Common myeloid progenitor, CD34-positive (primary cell): ENCODE measurements around the gene SDCBP2.
A peak's percentile ranks its signal among the peaks of the same experiment; 100 is the strongest.

Experiments
- CTCF ChIA-PET: fragments of 350-600 bp; sonication (Branson Sonifier 250); formaldehyde crosslinking; loops from one replicate; lab custom pipeline; 2021; ENCODE audit warnings: antibody characterized with exemption; lab: Charles Lee
- POLR2A ChIA-PET: fragments of 350-600 bp; sonication (Branson Sonifier 250); formaldehyde crosslinking; loops from one replicate; lab custom pipeline; 2021; ENCODE audit warnings: antibody characterized with exemption; lab: Charles Lee
- DNase-seq, 3 donors: peaks; one replicate each; pipeline versions ENCODE4 v3.0.0 to v3.0.0-alpha.2; 2013
- H3K27ac ChIP-seq, 2 experiments: 1 replicate in 1 of 2; 2 replicates in 1 of 2; pipeline ENCODE4 v1.7.0; 2013; ENCODE audit warnings: inconsistent platforms in 2 of 2, low read length in 2 of 2, mild to moderate bottlenecking in 2 of 2, low read depth in 1 of 2, moderate library complexity in 1 of 2; ENCODE audit not compliant: severe bottlenecking in 2 of 2, insufficient read depth in 1 of 2, poor library complexity in 1 of 2
- H3K27me3 ChIP-seq, 5 experiments: replicated peaks in 2 of 5; 1 replicate in 3 of 5; 2 replicates in 2 of 5; pipeline versions ENCODE4 v1.6.1 to v1.7.0; 2013; ENCODE audit warnings: low read length in 4 of 5, mild to moderate bottlenecking in 2 of 5, moderate library complexity in 2 of 5, inconsistent platforms in 1 of 5; ENCODE audit not compliant: insufficient read depth in 5 of 5, control insufficient read depth in 4 of 5
- H3K36me3 ChIP-seq, 4 experiments: 1 replicate in 2 of 4; 2 replicates in 2 of 4; pipeline versions ENCODE4 v1.6.1 to v1.7.0; 2013; ENCODE audit warnings: low read length in 3 of 4, control low read depth in 1 of 4, mild to moderate bottlenecking in 1 of 4; ENCODE audit not compliant: control insufficient read depth in 4 of 4, insufficient read depth in 4 of 4
- H3K4me1 ChIP-seq, 4 experiments: 1 replicate in 3 of 4; 2 replicates in 1 of 4; pipeline versions ENCODE4 v1.6.1 to v1.7.1; 2013; ENCODE audit warnings: low read length in 3 of 4, mild to moderate bottlenecking in 3 of 4, control low read depth in 1 of 4, inconsistent platforms in 1 of 4, moderate library complexity in 1 of 4; ENCODE audit not compliant: control insufficient read depth in 4 of 4, insufficient read depth in 4 of 4; ENCODE audit errors: control extremely low read depth in 1 of 4
- H3K4me3 ChIP-seq, 7 experiments: 1 replicate in 4 of 7; 2 replicates in 3 of 7; pipeline versions ENCODE4 v1.5.1 to v1.7.0; 2013; ENCODE audit warnings: mild to moderate bottlenecking in 7 of 7, low read length in 6 of 7, moderate library complexity in 6 of 7, inconsistent platforms in 2 of 7, low read depth in 2 of 7, control low read depth in 1 of 7; ENCODE audit not compliant: insufficient read depth in 4 of 7, control insufficient read depth in 1 of 7; ENCODE audit errors: extremely low read depth in 1 of 7
- H3K9me3 ChIP-seq, 5 experiments: 1 replicate in 4 of 5; 2 replicates in 1 of 5; pipeline versions ENCODE4 v1.6.1 to v1.7.1; 2013; ENCODE audit warnings: low read length in 4 of 5, mild to moderate bottlenecking in 2 of 5, inconsistent platforms in 1 of 5, low read depth in 1 of 5, moderate library complexity in 1 of 5; ENCODE audit not compliant: control insufficient read depth in 4 of 5, insufficient read depth in 2 of 5; ENCODE audit errors: control extremely low read depth in 1 of 5
- WGBS: methylation state at CpG from one replicate; pipeline ENCODE4 v1.1.5; 2013; ENCODE audit not compliant: insufficient coverage; 5-methylcytosine and 5-hydroxymethylcytosine counted together

The SDCBP2 gene

DNA sequence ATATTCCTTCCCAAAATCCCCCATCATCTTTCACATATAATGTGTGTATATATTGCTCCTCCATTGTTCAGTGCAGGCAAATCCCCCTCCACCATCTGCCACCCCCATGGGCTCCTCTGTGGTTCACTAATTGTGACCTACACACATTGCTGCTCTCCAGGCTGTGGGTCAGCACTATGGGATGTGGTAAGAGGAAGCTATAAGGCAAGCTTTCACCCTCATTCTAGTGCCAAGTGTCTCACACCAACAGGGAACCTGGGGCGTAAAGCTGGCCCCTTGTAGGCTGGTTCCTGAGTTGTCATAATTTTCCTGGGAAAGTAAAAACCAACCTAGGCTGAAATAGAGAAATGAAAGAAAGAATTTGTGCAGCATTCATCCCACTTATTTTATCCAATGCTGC lies 47.1 kb upstream of the SDCBP2 start:
- Histone ChIP-seq H3K4me3 (peak overlapping the region in 2 of 7 experiments; percentile 2 to 7), H3K36me3 (peaks cover 4 to 33% (median 27%) of the 10 kb centered on the region in 4 experiments), H3K4me1 (peaks cover 32 to 61% (median 45%) of the 10 kb centered on the region in 4 experiments), H3K27me3 (no peaks in the 10 kb centered on the region), H3K27ac (peak overlapping the region in 1 of 2 experiments; percentile 4), H3K9me3 (no peaks in the 10 kb centered on the region)
- ChIA-PET POLR2A (interaction anchor here (1.2 to 2.4 kb wide), 2 partner anchors 16 to 54 kb away, joined by 4 to 9 read pairs; partner anchors contain the start of gene FKBP1A), CTCF (interaction anchor here (0.8 to 1.7 kb wide), 6 partner anchors 22 to 128 kb away, joined by 3 to 8 read pairs (median 3); partner anchors contain the start of gene SDCBP2)
- DNase-seq: peak in 2 of 3 donors; percentile 63 to 64
- WGBS: no CpG with 5 or more reads among the region's 1 CpG

DNA sequence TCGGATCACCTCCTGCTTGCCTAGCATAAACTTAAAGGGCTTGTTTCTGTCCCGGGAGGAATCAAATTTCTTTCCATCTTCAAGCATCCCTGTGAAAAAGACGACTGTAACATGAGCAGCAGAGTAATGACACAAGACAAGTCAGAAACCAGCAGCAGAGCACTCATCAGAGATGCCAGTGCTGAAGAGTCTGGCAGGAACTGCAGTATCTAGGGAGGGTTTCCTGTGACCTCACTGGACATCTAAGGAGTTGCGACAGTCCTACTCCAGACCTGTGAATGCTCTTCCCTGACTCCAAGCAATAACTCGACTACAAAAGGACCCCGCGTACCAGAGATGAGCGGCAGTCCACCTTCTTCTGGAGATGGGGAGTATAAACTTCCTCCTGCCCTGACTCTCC lies 46.6 kb upstream of the SDCBP2 start:
- H3K4me1 ChIP-seq: peaks cover 32 to 66% (median 46%) of the 10 kb centered on the region in 4 experiments
- no peaks in the 10 kb centered on the region for H3K9me3 ChIP-seq
- no peaks in the 10 kb centered on the region for H3K27me3 ChIP-seq
- ChIA-PET POLR2A (interaction anchor here (2.4 kb wide), 1 partner anchor 16 kb away, joined by 9 read pairs; the partner anchor contains the start of gene FKBP1A), CTCF (interaction anchor here (1.0 to 1.7 kb wide), 4 partner anchors 23 to 63 kb away, joined by 3 to 8 read pairs (median 3); partner anchors contain the start of gene SDCBP2)
- H3K4me3 ChIP-seq: peak overlapping the region in 1 of 7 experiments; percentile 7
- H3K27ac ChIP-seq: no peak overlapping the region
- peaks cover 4 to 38% (median 32%) of the 10 kb centered on the region in 4 experiments for H3K36me3 ChIP-seq
- WGBS: 67% methylated on average over 3 of the region's 8 CpGs
- DNase-seq: no peak

DNA sequence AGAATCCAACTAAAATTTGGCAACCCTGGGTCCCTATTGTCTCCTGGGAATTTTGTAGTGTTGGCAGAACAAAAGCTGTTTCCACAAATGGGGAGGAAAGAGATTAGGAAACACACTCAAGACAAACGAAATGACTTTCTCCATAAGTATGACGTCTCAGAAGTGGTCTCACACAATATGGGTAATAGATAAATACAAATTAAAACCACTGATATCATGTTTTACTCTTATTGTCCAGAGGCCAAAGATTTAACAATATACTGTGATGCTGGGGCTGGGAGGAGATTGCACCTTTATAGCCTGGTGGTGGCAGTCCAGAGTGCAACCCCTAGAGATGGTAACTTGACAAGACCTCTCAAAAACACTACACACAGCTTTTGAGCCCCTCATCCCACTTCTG lies 45.3 kb upstream of the SDCBP2 start:
- Histone ChIP-seq H3K9me3 (no peaks in the 10 kb centered on the region), H3K4me3 (no peak overlapping the region), H3K36me3 (peaks cover 4 to 46% (median 38%) of the 10 kb centered on the region in 4 experiments), H3K27ac (no peak overlapping the region), H3K4me1 (peaks cover 30 to 62% (median 40%) of the 10 kb centered on the region in 4 experiments), H3K27me3 (no peaks in the 10 kb centered on the region)
- CTCF ChIA-PET: interaction anchor here (0.9 to 1.6 kb wide), 6 partner anchors 10 to 64 kb away, joined by 3 to 6 read pairs (median 4); no protein-coding TSS in a partner anchor
- POLR2A ChIA-PET: interaction anchor here (1.0 kb wide), 1 partner anchor 61 kb away, joined by 4 read pairs; no protein-coding TSS in a partner anchor
- DNase-seq: peak in 1 of 3 donors; percentile 36
- no CpG with 5 or more reads among the region's 2 CpGs for WGBS

DNA sequence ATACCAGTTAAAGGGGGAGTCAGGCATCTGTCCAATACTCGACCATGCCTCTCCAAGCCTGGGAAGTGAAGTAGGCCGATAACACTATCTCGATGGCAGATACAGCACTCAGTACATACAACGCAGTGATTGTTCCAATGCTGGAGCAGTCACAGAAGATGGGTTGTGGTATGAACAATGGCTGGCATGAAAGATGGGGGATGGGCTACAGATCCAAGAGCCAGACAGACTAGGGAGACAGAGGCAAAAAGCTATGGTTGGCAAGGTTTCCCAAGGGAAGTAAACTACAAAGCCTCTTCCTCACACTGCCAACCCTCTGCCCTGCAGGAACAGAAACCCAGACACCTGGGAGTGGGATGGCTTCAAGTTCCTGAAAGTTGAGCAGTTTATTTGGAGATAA lies 44.7 kb upstream of the SDCBP2 start:
- Histone ChIP-seq H3K36me3 (peaks cover 4 to 50% (median 41%) of the 10 kb centered on the region in 4 experiments), H3K9me3 (no peaks in the 10 kb centered on the region), H3K27me3 (no peaks in the 10 kb centered on the region), H3K4me3 (no peak overlapping the region), H3K4me1 (peaks cover 26 to 58% (median 36%) of the 10 kb centered on the region in 4 experiments), H3K27ac (no peak overlapping the region)
- no peak for DNase-seq
- ChIA-PET POLR2A (interaction anchor here (1.0 kb wide), 1 partner anchor 61 kb away, joined by 4 read pairs; no protein-coding TSS in a partner anchor), CTCF (interaction anchor here (1.2 to 1.6 kb wide), 5 partner anchors 10 to 65 kb away, joined by 3 to 6 read pairs (median 4); no protein-coding TSS in a partner anchor)
- 89% methylated on average over 4 of the region's 4 CpGs for WGBS

DNA sequence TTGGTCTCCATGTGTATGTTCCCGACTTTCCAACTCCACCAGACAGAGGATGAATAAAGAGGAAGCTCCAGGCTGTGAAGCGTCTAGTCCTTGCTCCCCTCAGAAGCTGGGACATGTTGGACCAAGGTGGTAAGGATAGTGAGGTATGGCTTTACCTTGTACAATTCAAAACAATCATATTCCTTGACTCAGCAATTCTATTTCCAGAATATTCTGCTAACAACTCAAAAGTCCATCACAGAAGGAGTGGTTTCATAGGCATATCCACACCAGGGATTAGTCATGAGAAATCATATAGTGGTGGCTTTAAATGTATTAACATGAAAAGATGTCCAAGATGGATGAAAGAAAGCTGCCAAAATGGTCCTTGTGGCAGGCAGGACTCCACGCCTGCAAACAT lies 44.1 kb upstream of the SDCBP2 start:
- no peaks in the 10 kb centered on the region for H3K27me3 ChIP-seq
- no peak overlapping the region for H3K4me3 ChIP-seq
- no peaks in the 10 kb centered on the region for H3K9me3 ChIP-seq
- H3K27ac ChIP-seq: no peak overlapping the region
- H3K4me1 ChIP-seq: peaks cover 24 to 52% (median 31%) of the 10 kb centered on the region in 4 experiments
- WGBS: no CpG with 5 or more reads among the region's 3 CpGs
- DNase-seq: no peak
- H3K36me3 ChIP-seq: peaks cover 7 to 55% (median 46%) of the 10 kb centered on the region in 4 experiments
- ChIA-PET POLR2A (interaction anchor here (1.0 kb wide), 1 partner anchor 62 kb away, joined by 4 read pairs; no protein-coding TSS in a partner anchor), CTCF (interaction anchor here (1.2 to 1.4 kb wide), 2 partner anchors 64 to 65 kb away, joined by 3 to 4 read pairs; no protein-coding TSS in a partner anchor)

DNA sequence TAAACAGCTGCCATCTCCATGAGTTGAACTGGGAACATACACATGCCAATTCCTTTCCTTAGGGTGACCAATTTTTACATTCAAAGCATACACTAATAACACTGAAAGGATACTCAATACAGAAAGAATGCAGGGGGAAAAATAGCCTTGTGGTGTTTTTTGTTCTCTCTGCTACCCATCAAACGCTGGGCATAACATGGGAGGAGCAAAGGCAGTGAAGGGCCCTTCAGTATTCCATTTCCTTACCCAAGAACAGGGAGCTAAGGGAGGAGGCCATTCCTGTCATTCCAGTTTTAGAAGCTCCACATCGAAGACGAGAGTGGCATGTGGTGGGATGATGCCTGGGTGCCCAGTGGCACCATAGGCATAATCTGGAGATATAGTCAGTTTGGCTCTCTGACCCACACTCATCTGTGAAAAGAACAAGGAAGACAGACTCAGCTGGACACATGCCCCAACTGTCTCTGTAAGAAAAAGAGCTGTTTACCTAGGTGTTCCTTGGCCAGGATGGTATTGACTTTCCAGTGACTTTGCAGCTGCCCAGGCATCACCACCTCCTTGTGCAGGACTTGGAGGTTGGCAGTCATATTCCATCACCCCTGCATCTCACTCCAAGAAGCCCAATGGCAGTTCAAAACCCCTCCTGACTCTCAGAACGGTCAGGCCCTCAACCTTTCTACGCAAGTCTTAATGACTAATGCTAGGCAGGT lies 43.0 kb upstream of the SDCBP2 start:
- no peaks in the 10 kb centered on the region for H3K27me3 ChIP-seq
- H3K9me3 ChIP-seq: no peaks in the 10 kb centered on the region
- H3K4me1 ChIP-seq: peaks cover 14 to 41% (median 20%) of the 10 kb centered on the region in 4 experiments
- H3K4me3 ChIP-seq: no peak overlapping the region
- WGBS: 100% methylated on average over 2 of the region's 5 CpGs
- no peak overlapping the region for H3K27ac ChIP-seq
- peaks cover 10 to 61% (median 51%) of the 10 kb centered on the region in 4 experiments for H3K36me3 ChIP-seq
- no peak for DNase-seq
- POLR2A ChIA-PET: no interaction called here
- CTCF ChIA-PET: interaction anchor here (0.8 to 2.7 kb wide), 7 partner anchors 8 to 102 kb away, joined by 3 to 9 read pairs (median 4); no protein-coding TSS in a partner anchor
